Activated naive CD4-positive, alpha-beta T cell treated with anti-CD3 and anti-CD28 coated beads, Interleukin-2, amount 10 ng/mL, durations not matched to agents 7 days and 5 days (primary cell): ENCODE results near the gene RYR3.

Source experiments
- CTCF ChIA-PET: fragments of 350-600 bp; sonication (Branson Sonifier 250); formaldehyde crosslinking; loops from one replicate; lab custom pipeline; 2021; ENCODE audit warnings: antibody characterized with exemption; lab: Charles Lee
- DNase-seq: peaks from one replicate; pipeline ENCODE4 v3.0.0-alpha.2; 2020
- H3K27ac Mint-ChIP-seq: one replicate; pipeline ENCODE4 v1.8.0; 2021; ENCODE audit warnings: mild to moderate bottlenecking, moderate library complexity, mixed read lengths
- H3K27me3 Mint-ChIP-seq: one replicate; pipeline ENCODE4 v1.8.0; 2021; ENCODE audit warnings: mild to moderate bottlenecking, mixed read lengths
- H3K36me3 Mint-ChIP-seq: one replicate; pipeline ENCODE4 v1.8.0; 2021; ENCODE audit warnings: mixed read lengths
- H3K4me1 Mint-ChIP-seq: one replicate; pipeline ENCODE4 v1.8.0; 2021; ENCODE audit warnings: mixed read lengths
- H3K4me3 Mint-ChIP-seq: one replicate; pipeline ENCODE4 v1.8.0; 2021; ENCODE audit warnings: mild to moderate bottlenecking, moderate library complexity, mixed read lengths
- H3K9me3 Mint-ChIP-seq: one replicate; pipeline ENCODE4 v1.8.0; 2021; ENCODE audit warnings: mixed read lengths

Gene RYR3

GRCh38 chr15:33837294-33837693 is 526.5 kb downstream of the RYR3 start:
- Mint-ChIP-seq H3K27me3 (peaks cover 10% of the 10 kb centered on the region), H3K27ac (no peak overlapping the region)

GRCh38 chr15:33839540-33839939 is 528.8 kb downstream of the RYR3 start:
- Mint-ChIP-seq H3K36me3 (no peaks in the 10 kb centered on the region), H3K27me3 (peaks cover 10% of the 10 kb centered on the region)
- CTCF ChIA-PET, result no interaction called here

More at GRCh38 chr15:33837294-33837693, 526.5 kb downstream of the RYR3 start:
- CTCF ChIA-PET, result no interaction called here
- no peak for DNase-seq
- Mint-ChIP-seq H3K36me3 (no peaks in the 10 kb centered on the region), H3K9me3 (no peaks in the 10 kb centered on the region), H3K4me1 (no peaks in the 10 kb centered on the region), H3K4me3 (no peak overlapping the region)

GRCh38 chr15:33840615-33841014 is 529.8 kb downstream of the RYR3 start:
- Mint-ChIP-seq H3K27me3 (peaks cover 10% of the 10 kb centered on the region), H3K4me3 (no peak overlapping the region), H3K36me3 (no peaks in the 10 kb centered on the region), H3K27ac (no peak overlapping the region), H3K4me1 (no peaks in the 10 kb centered on the region), H3K9me3 (no peaks in the 10 kb centered on the region)
- CTCF ChIA-PET, result no interaction called here
- no peak for DNase-seq

More at GRCh38 chr15:33839540-33839939, 528.8 kb downstream of the RYR3 start:
- H3K4me3 Mint-ChIP-seq, result no peak overlapping the region
- no peak overlapping the region for H3K27ac Mint-ChIP-seq
- H3K9me3 Mint-ChIP-seq, result no peaks in the 10 kb centered on the region
- H3K4me1 Mint-ChIP-seq, result no peaks in the 10 kb centered on the region
- no peak for DNase-seq

GRCh38 chr15:33844186-33844585 is 533.4 kb downstream of the RYR3 start:
- Mint-ChIP-seq H3K4me3 (no peak overlapping the region), H3K27me3 (no peaks in the 10 kb centered on the region), H3K9me3 (no peaks in the 10 kb centered on the region), H3K36me3 (no peaks in the 10 kb centered on the region), H3K27ac (no peak overlapping the region), H3K4me1 (no peaks in the 10 kb centered on the region)
- no peak for DNase-seq
- CTCF ChIA-PET, result no interaction called here

- H3K36me3 Mint-ChIP-seq, result no peaks in the 10 kb centered on the region
- no peaks in the 10 kb centered on the region for H3K4me1 Mint-ChIP-seq
- no peak overlapping the region for H3K27ac Mint-ChIP-seq
- no peak for DNase-seq
- H3K4me3 Mint-ChIP-seq, result no peak overlapping the region
- CTCF ChIA-PET, result no interaction called here
- H3K27me3 Mint-ChIP-seq, result no peaks in the 10 kb centered on the region
- no peaks in the 10 kb centered on the region for H3K9me3 Mint-ChIP-seq
Observed at GRCh38 chr15:33844597-33844996, 533.8 kb downstream of the RYR3 start.

- no peaks in the 10 kb centered on the region for H3K36me3 Mint-ChIP-seq
- DNase-seq, result no peak
- CTCF ChIA-PET, result no interaction called here
- H3K27ac Mint-ChIP-seq, result no peak overlapping the region
- H3K4me1 Mint-ChIP-seq, result no peaks in the 10 kb centered on the region
- H3K4me3 Mint-ChIP-seq, result no peak overlapping the region
- no peaks in the 10 kb centered on the region for H3K9me3 Mint-ChIP-seq
- H3K27me3 Mint-ChIP-seq, result no peaks in the 10 kb centered on the region
Observed at GRCh38 chr15:33846142-33846541, 535.4 kb downstream of the RYR3 start.

- Mint-ChIP-seq H3K27me3 (no peaks in the 10 kb centered on the region), H3K27ac (no peak overlapping the region), H3K36me3 (no peaks in the 10 kb centered on the region), H3K4me1 (no peaks in the 10 kb centered on the region), H3K4me3 (no peak overlapping the region), H3K9me3 (no peaks in the 10 kb centered on the region)
- no peak for DNase-seq
- CTCF ChIA-PET, result no interaction called here
Observed at GRCh38 chr15:33846862-33847261, 536.1 kb downstream of the RYR3 start.

- H3K36me3 Mint-ChIP-seq, result no peaks in the 10 kb centered on the region
- H3K27ac Mint-ChIP-seq, result no peak overlapping the region
- no peaks in the 10 kb centered on the region for H3K4me1 Mint-ChIP-seq
- no peak overlapping the region for H3K4me3 Mint-ChIP-seq
- no peaks in the 10 kb centered on the region for H3K27me3 Mint-ChIP-seq
- no peak for DNase-seq
- CTCF ChIA-PET, result no interaction called here
- H3K9me3 Mint-ChIP-seq, result no peaks in the 10 kb centered on the region
Observed at GRCh38 chr15:33848011-33848410, 537.2 kb downstream of the RYR3 start.

- CTCF ChIA-PET, result no interaction called here
- H3K27ac Mint-ChIP-seq, result no peak overlapping the region
- no peaks in the 10 kb centered on the region for H3K27me3 Mint-ChIP-seq
- H3K4me3 Mint-ChIP-seq, result no peak overlapping the region
- no peak for DNase-seq
- H3K36me3 Mint-ChIP-seq, result no peaks in the 10 kb centered on the region
- no peaks in the 10 kb centered on the region for H3K9me3 Mint-ChIP-seq
- H3K4me1 Mint-ChIP-seq, result no peaks in the 10 kb centered on the region
Observed at GRCh38 chr15:33851079-33851478, 540.3 kb downstream of the RYR3 start.

- no peaks in the 10 kb centered on the region for H3K4me1 Mint-ChIP-seq
- no peak overlapping the region for H3K4me3 Mint-ChIP-seq
- CTCF ChIA-PET, result no interaction called here
- no peak overlapping the region for H3K27ac Mint-ChIP-seq
- no peaks in the 10 kb centered on the region for H3K36me3 Mint-ChIP-seq
- H3K9me3 Mint-ChIP-seq, result no peaks in the 10 kb centered on the region
- H3K27me3 Mint-ChIP-seq, result no peaks in the 10 kb centered on the region
- DNase-seq, result no peak
Observed at GRCh38 chr15:33852094-33852493, 541.3 kb downstream of the RYR3 start.

GRCh38 chr15:33852570-33852969 is 541.8 kb downstream of the RYR3 start:
- H3K36me3 Mint-ChIP-seq, result no peaks in the 10 kb centered on the region
- CTCF ChIA-PET, result no interaction called here
- H3K9me3 Mint-ChIP-seq, result no peaks in the 10 kb centered on the region
- H3K27me3 Mint-ChIP-seq, result no peaks in the 10 kb centered on the region
- no peaks in the 10 kb centered on the region for H3K4me1 Mint-ChIP-seq
- no peak for DNase-seq
- no peak overlapping the region for H3K4me3 Mint-ChIP-seq
- no peak overlapping the region for H3K27ac Mint-ChIP-seq

GRCh38 chr15:33857726-33858125 is 547.0 kb downstream of the RYR3 start:
- Mint-ChIP-seq H3K4me1 (no peaks in the 10 kb centered on the region), H3K4me3 (no peak overlapping the region), H3K36me3 (no peaks in the 10 kb centered on the region), H3K27ac (no peak overlapping the region), H3K9me3 (no peaks in the 10 kb centered on the region), H3K27me3 (no peaks in the 10 kb centered on the region)
- DNase-seq, result no peak
- CTCF ChIA-PET, result no interaction called here

- no peak overlapping the region for H3K4me3 Mint-ChIP-seq
- no peaks in the 10 kb centered on the region for H3K4me1 Mint-ChIP-seq
- H3K27ac Mint-ChIP-seq, result no peak overlapping the region
- no peaks in the 10 kb centered on the region for H3K9me3 Mint-ChIP-seq
- H3K36me3 Mint-ChIP-seq, result peaks cover 3% of the 10 kb centered on the region
- H3K27me3 Mint-ChIP-seq, result no peaks in the 10 kb centered on the region
- CTCF ChIA-PET, result no interaction called here
- no peak for DNase-seq
Observed at GRCh38 chr15:33858836-33859235, 548.1 kb downstream of the RYR3 start.

GRCh38 chr15:33859992-33860545 is 549.3 kb downstream of the RYR3 start:
- Mint-ChIP-seq H3K36me3 (peaks cover 7% of the 10 kb centered on the region), H3K4me3 (no peak overlapping the region), H3K4me1 (no peaks in the 10 kb centered on the region), H3K27ac (no peak overlapping the region), H3K9me3 (no peaks in the 10 kb centered on the region), H3K27me3 (no peaks in the 10 kb centered on the region)
- CTCF ChIA-PET, result no interaction called here
- no peak for DNase-seq

- no peaks in the 10 kb centered on the region for H3K4me1 Mint-ChIP-seq
- H3K36me3 Mint-ChIP-seq, result peaks cover 7% of the 10 kb centered on the region
- no peak overlapping the region for H3K4me3 Mint-ChIP-seq
- no peaks in the 10 kb centered on the region for H3K27me3 Mint-ChIP-seq
- H3K27ac Mint-ChIP-seq, result no peak overlapping the region
- CTCF ChIA-PET, result no interaction called here
- DNase-seq, result no peak
- no peaks in the 10 kb centered on the region for H3K9me3 Mint-ChIP-seq
Observed at GRCh38 chr15:33860754-33861153, 550.0 kb downstream of the RYR3 start.
